A673 (cell line): ENCODE data around the gene ZFPM1.

Experiments
- CTCF ChIP-seq: fragments of 300-800, 200-600 bp; sonication (generic); conservative IDR thresholded peaks from 2 replicates; pipeline ENCODE4 v1.5.1; 2017; ENCODE audit warnings: low read depth, mild to moderate bottlenecking, antibody characterized with exemption, low read length, moderate library complexity, mixed read lengths
- EZH2 ChIP-seq: fragments of 200-600 bp; sonication (generic); IDR thresholded peaks from 2 replicates; pipeline ENCODE4 v1.6.1; 2017; ENCODE audit warnings: borderline replicate concordance, low read depth, mild to moderate bottlenecking, mixed read lengths, antibody characterized with exemption, low read length; ENCODE audit not compliant: poor library complexity, severe bottlenecking

- no peak for TF ChIP-seq CTCF
- no peak for TF ChIP-seq EZH2
Observed at GRCh38 chr16:88447881-88448280, 5.2 kb upstream of the ZFPM1 start.
